ENCODE data around the gene KCMF1. TPM values are rescaled to one million over a fixed set of nuclear protein-coding genes. Genes with fewer than 3 reads are reported as not detected.

The KCMF1 gene
- total and polyA plus RNA-seq, 12 donors, result 9.7 to 74.2 (median 45.4) TPM

- DNase-seq, result no peak
- Histone ChIP-seq H3K27me3 (no peaks in the 10 kb centered on the region), H3K36me3 (replicated peaks in 1 of 2) (peaks cover 0 to 16% of the 10 kb centered on the region in 2 donors), H3K9me3 (replicated peaks in 1 of 3) (no peaks in the 10 kb centered on the region), H3K4me1 (replicated peaks in 1 of 2) (no peaks in the 10 kb centered on the region), H3K4me3 (no peak overlapping the region), H3K27ac (no peak overlapping the region)
- 78 to 83% (median 81%) methylated on average over 8 of the region's 8 CpGs for WGBS, 4 donors
- TF ChIP-seq POLR2A (IDR thresholded peaks at IDR 0.05) (no peak), CTCF (IDR thresholded peaks at IDR 0.05) (no peak)
- intact Hi-C loops (cut with DNase I), result no loop called here
Measured at GRCh38 chr2:85024372-85025047, 53.5 kb downstream of the KCMF1 start.

GRCh38 chr2:85032621-85033020 lies 61.7 kb downstream of the KCMF1 start:
- intact Hi-C loops (cut with DNase I), result no loop called here
- no peak for DNase-seq
- Histone ChIP-seq H3K27me3 (no peaks in the 10 kb centered on the region), H3K27ac (no peak overlapping the region), H3K4me3 (no peak overlapping the region), H3K9me3 (replicated peaks in 1 of 3) (no peaks in the 10 kb centered on the region), H3K36me3 (replicated peaks in 1 of 2) (peaks cover 0 to 47% of the 10 kb centered on the region in 2 donors), H3K4me1 (replicated peaks in 1 of 2) (peaks cover 0 to 8% of the 10 kb centered on the region in 2 donors)
- 93 to 98% (median 96%) methylated on average over 5 of the region's 5 CpGs for WGBS, 4 donors
- TF ChIP-seq CTCF (IDR thresholded peaks at IDR 0.05), result no peak

GRCh38 chr2:85033388-85033787 lies 62.4 kb downstream of the KCMF1 start:
- 90 to 92% (median 91%) methylated on average over 2 of the region's 2 CpGs for WGBS, 4 donors
- intact Hi-C loops (cut with DNase I), result no loop called here
- DNase-seq, result no peak
- TF ChIP-seq CTCF (IDR thresholded peaks at IDR 0.05), result no peak
- no peak for TF ChIP-seq POLR2A (IDR thresholded peaks at IDR 0.05)
- Histone ChIP-seq H3K27ac (no peak overlapping the region), H3K4me1 (replicated peaks in 1 of 2) (peaks cover 0 to 8% of the 10 kb centered on the region in 2 donors), H3K9me3 (replicated peaks in 1 of 3) (no peaks in the 10 kb centered on the region), H3K27me3 (no peaks in the 10 kb centered on the region), H3K36me3 (replicated peaks in 1 of 2) (peaks cover 0 to 40% of the 10 kb centered on the region in 2 donors), H3K4me3 (no peak overlapping the region)

- H3K36me3 ChIP-seq (replicated peaks in 1 of 2), result peaks cover 0 to 33% of the 10 kb centered on the region in 2 donors
- H3K4me3 ChIP-seq, result no peak overlapping the region
- H3K9me3 ChIP-seq (replicated peaks in 1 of 3), result no peaks in the 10 kb centered on the region
- no peak for DNase-seq
- H3K27ac ChIP-seq, result no peak overlapping the region
- intact Hi-C loops (cut with DNase I), result no loop called here
- peaks cover 0 to 8% of the 10 kb centered on the region in 2 donors for H3K4me1 ChIP-seq (replicated peaks in 1 of 2)
- TF ChIP-seq CTCF (IDR thresholded peaks at IDR 0.05) (no peak), POLR2A (IDR thresholded peaks at IDR 0.05) (no peak)
- WGBS, 4 donors, result 91 to 98% (median 95%) methylated on average over 2 of the region's 2 CpGs
- no peaks in the 10 kb centered on the region for H3K27me3 ChIP-seq
Measured at GRCh38 chr2:85034158-85034557, 63.2 kb downstream of the KCMF1 start.

Data from adrenal gland (tissue), 12 donors.